ENCODE results near the gene TMEM123.
"Not testable (repeated sequence)": the region's sequence is repeated elsewhere in the genome, so short reads cannot be mapped to it uniquely, and the experiment has no call there.

Gene TMEM123

GRCh38 chr11:102449651-102450570 lies 2.7 kb downstream of the TMEM123 start:
- DNase-seq (ENCODE audit: low read depth in 1 of 2, low spot score in 1 of 2) = no peak

GRCh38 chr11:102448869-102449224 lies 3.7 kb downstream of the TMEM123 start:
- no peak for DNase-seq (ENCODE audit: low read depth in 1 of 2, low spot score in 1 of 2)

- no peak for DNase-seq (ENCODE audit: low read depth in 1 of 2, low spot score in 1 of 2)
Observed at GRCh38 chr11:102447941-102448868, 4.4 kb downstream of the TMEM123 start.

- DNase-seq (ENCODE audit: low read depth in 1 of 2, low spot score in 1 of 2) = peak in 1 of 2 donors; percentile 25
Observed at GRCh38 chr11:102447193-102447592, 5.4 kb downstream of the TMEM123 start.

GRCh38 chr11:102446606-102447005 lies 6.0 kb downstream of the TMEM123 start:
- no peak for DNase-seq (ENCODE audit: low read depth in 1 of 2, low spot score in 1 of 2)

- DNase-seq (ENCODE audit: low read depth in 1 of 2, low spot score in 1 of 2) = not testable (repeated sequence)
Observed at GRCh38 chr11:102444693-102445092, 7.9 kb downstream of the TMEM123 start.

GRCh38 chr11:102444142-102444541 lies 8.4 kb downstream of the TMEM123 start:
- not testable (repeated sequence) for DNase-seq (ENCODE audit: low read depth in 1 of 2, low spot score in 1 of 2)

- not testable (repeated sequence) for DNase-seq (ENCODE audit: low read depth in 1 of 2, low spot score in 1 of 2)
Observed at GRCh38 chr11:102439063-102439363, 13.6 kb downstream of the TMEM123 start.

- DNase-seq (ENCODE audit: low read depth in 1 of 2, low spot score in 1 of 2) = no peak
Observed at GRCh38 chr11:102438311-102439062, 14.1 kb downstream of the TMEM123 start.

- no peak for DNase-seq (ENCODE audit: low read depth in 1 of 2, low spot score in 1 of 2)
Observed at GRCh38 chr11:102437727-102438126, 14.8 kb downstream of the TMEM123 start.

GRCh38 chr11:102436976-102437375 lies 15.6 kb downstream of the TMEM123 start:
- DNase-seq (ENCODE audit: low read depth in 1 of 2, low spot score in 1 of 2) = no peak

GRCh38 chr11:102436561-102436960 lies 16.0 kb downstream of the TMEM123 start:
- no peak for DNase-seq (ENCODE audit: low read depth in 1 of 2, low spot score in 1 of 2)

GRCh38 chr11:102435688-102436087 lies 16.9 kb downstream of the TMEM123 start:
- DNase-seq (ENCODE audit: low read depth in 1 of 2, low spot score in 1 of 2) = no peak

- DNase-seq (ENCODE audit: low read depth in 1 of 2, low spot score in 1 of 2) = not testable (repeated sequence)
Observed at GRCh38 chr11:102433571-102433970, 19.0 kb downstream of the TMEM123 start.

- not testable (repeated sequence) for DNase-seq (ENCODE audit: low read depth in 1 of 2, low spot score in 1 of 2)
Observed at GRCh38 chr11:102432560-102432959, 20.0 kb downstream of the TMEM123 start.

- DNase-seq (ENCODE audit: low read depth in 1 of 2, low spot score in 1 of 2) = no peak
Observed at GRCh38 chr11:102431404-102431803, 21.2 kb downstream of the TMEM123 start.

- peak in 1 of 2 donors; percentile 21 for DNase-seq (ENCODE audit: low read depth in 1 of 2, low spot score in 1 of 2)
Observed at GRCh38 chr11:102430158-102430836, 22.3 kb downstream of the TMEM123 start.

GRCh38 chr11:102429691-102430090 lies 22.9 kb downstream of the TMEM123 start:
- DNase-seq (ENCODE audit: low read depth in 1 of 2, low spot score in 1 of 2) = no peak

GRCh38 chr11:102429226-102429625 lies 23.3 kb downstream of the TMEM123 start:
- DNase-seq (ENCODE audit: low read depth in 1 of 2, low spot score in 1 of 2) = no peak

- DNase-seq (ENCODE audit: low read depth in 1 of 2, low spot score in 1 of 2) = no peak
Observed at GRCh38 chr11:102428696-102429095, 23.9 kb downstream of the TMEM123 start.

- no peak for DNase-seq (ENCODE audit: low read depth in 1 of 2, low spot score in 1 of 2)
Observed at GRCh38 chr11:102427068-102427467, 25.5 kb downstream of the TMEM123 start.
